Measurements from ENCODE around the gene ZNF316.

The ZNF316 gene

DNA sequence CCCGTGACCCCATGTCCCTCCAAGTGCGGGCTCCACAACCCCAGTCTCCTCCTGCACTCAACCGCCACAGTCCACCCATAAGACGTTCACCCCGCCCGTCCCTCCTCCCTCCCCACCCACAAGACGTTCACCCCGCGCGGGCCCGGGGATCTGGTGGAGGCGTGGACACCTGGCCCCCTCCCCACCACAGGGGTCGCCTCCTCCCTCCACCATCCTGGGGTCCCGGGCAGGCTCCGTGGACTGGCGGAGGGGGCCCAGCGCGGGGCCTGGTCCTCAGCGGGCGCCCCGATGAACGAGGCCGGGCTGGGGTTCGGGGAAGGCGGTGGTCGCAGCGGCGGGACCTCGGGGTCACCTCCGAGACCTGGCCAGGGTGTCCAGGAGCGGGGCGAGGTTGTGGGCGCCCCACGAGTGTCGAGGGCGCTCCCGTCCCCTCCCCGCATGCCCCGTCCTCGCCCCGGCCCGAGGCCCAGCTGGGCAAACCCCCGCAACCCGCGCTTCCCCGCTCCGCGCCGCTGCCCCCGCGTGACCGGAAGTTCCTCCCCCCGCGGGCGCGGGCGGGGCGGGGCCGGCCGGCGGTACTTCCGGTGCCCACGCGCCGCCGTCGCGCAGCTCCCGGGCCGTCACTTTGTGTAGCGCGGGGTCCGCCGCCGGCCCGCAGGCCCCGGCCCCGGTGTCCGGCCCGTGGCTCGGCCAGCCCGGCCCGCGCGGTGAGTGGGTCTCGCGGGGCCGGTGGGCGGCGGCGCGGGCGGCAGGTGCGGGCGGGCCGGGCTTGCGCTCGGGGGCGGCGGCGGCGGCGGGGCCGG lies at the start of gene ZNF316:
Gene ZNF316 (plus strand): TSS at position 578 of the 803 bp plus-strand sequence. CDS start 5,092 bp downstream, outside the sequence.
- peaks cover 6% of the 10 kb centered on the region for H3K36me3 ChIP-seq (ENCODE audit: control insufficient read depth, insufficient read depth, low read length)
- H3K27me3 ChIP-seq (replicated peaks; ENCODE audit: control insufficient read depth, insufficient read depth, low read length) = no peaks in the 10 kb centered on the region
- TF ChIP-seq CTCF (IDR thresholded peaks at IDR 0.05; ENCODE audit: insufficient read depth, low read length, poor library complexity, severe bottlenecking) = no peak
- peak within 1 kb of the TSS; percentile 68 for H3K4me3 ChIP-seq (replicated peaks; ENCODE audit: low read depth, low read length)
- peak; percentile 80 for DNase-seq (ENCODE audit: extremely low read depth, insufficient read length)

- no peak for DNase-seq (ENCODE audit: extremely low read depth, insufficient read length)
- TF ChIP-seq CTCF (IDR thresholded peaks at IDR 0.05; ENCODE audit: insufficient read depth, low read length, poor library complexity, severe bottlenecking) = no peak
- H3K36me3 ChIP-seq (ENCODE audit: control insufficient read depth, insufficient read depth, low read length) = peaks cover 8% of the 10 kb centered on the region
- no peaks in the 10 kb centered on the region for H3K27me3 ChIP-seq (replicated peaks; ENCODE audit: control insufficient read depth, insufficient read depth, low read length)
- H3K4me3 ChIP-seq (replicated peaks; ENCODE audit: low read depth, low read length) = no peak overlapping the region
Measured at GRCh38 chr7:6588566-6588965, 48.6 kb upstream of the ZNF316 start.

GRCh38 chr7:6589151-6589828 lies 47.8 kb upstream of the ZNF316 start:
- Histone ChIP-seq H3K27me3 (replicated peaks; ENCODE audit: control insufficient read depth, insufficient read depth, low read length) (no peaks in the 10 kb centered on the region), H3K4me3 (replicated peaks; ENCODE audit: low read depth, low read length) (peak overlapping the region; percentile 11), H3K36me3 (ENCODE audit: control insufficient read depth, insufficient read depth, low read length) (peaks cover 14% of the 10 kb centered on the region)
- TF ChIP-seq CTCF (IDR thresholded peaks at IDR 0.05; ENCODE audit: insufficient read depth, low read length, poor library complexity, severe bottlenecking) = no peak
- no peak for DNase-seq (ENCODE audit: extremely low read depth, insufficient read length)

- no peaks in the 10 kb centered on the region for H3K27me3 ChIP-seq (replicated peaks; ENCODE audit: control insufficient read depth, insufficient read depth, low read length)
- H3K4me3 ChIP-seq (replicated peaks; ENCODE audit: low read depth, low read length) = peak within 1 kb of the TSS; percentile 95
- no peak for TF ChIP-seq CTCF (IDR thresholded peaks at IDR 0.05; ENCODE audit: insufficient read depth, low read length, poor library complexity, severe bottlenecking)
- peaks cover 18% of the 10 kb centered on the region for H3K36me3 ChIP-seq (ENCODE audit: control insufficient read depth, insufficient read depth, low read length)
- DNase-seq (ENCODE audit: extremely low read depth, insufficient read length) = peak; percentile 91
Measured at GRCh38 chr7:6589829-6590644, 47.1 kb upstream of the ZNF316 start, which contains the start of gene INTS15. INTS15 (plus strand) TSS chr7:6590021; CDS start chr7:6590284, 263 bp downstream.

- peaks cover 21% of the 10 kb centered on the region for H3K36me3 ChIP-seq (ENCODE audit: control insufficient read depth, insufficient read depth, low read length)
- H3K4me3 ChIP-seq (replicated peaks; ENCODE audit: low read depth, low read length) = peak overlapping the region; percentile 95
- H3K27me3 ChIP-seq (replicated peaks; ENCODE audit: control insufficient read depth, insufficient read depth, low read length) = no peaks in the 10 kb centered on the region
- DNase-seq (ENCODE audit: extremely low read depth, insufficient read length) = no peak
- TF ChIP-seq CTCF (IDR thresholded peaks at IDR 0.05; ENCODE audit: insufficient read depth, low read length, poor library complexity, severe bottlenecking) = no peak
Measured at GRCh38 chr7:6590645-6591110, 46.4 kb upstream of the ZNF316 start.

All from GM06990 (cell line).